SK-N-SH treated with all-trans-retinoic acid at 6 μM for 48 hours (cell line): ENCODE measurements around the gene P2RY6.

Source experiments
- BACH2 ChIP-seq: fragments of 250-450 bp; sonication (Bioruptor Pico); IDR thresholded peaks from 2 replicates; pipeline ENCODE4 v1.9.0; 2021; ENCODE audit warnings: mild to moderate bottlenecking, borderline replicate concordance
- CREB5 ChIP-seq: fragments of 250-450 bp; sonication (Bioruptor Pico); IDR thresholded peaks from 2 replicates; pipeline ENCODE4 v1.5.1; 2020; ENCODE audit warnings: low read depth, mild to moderate bottlenecking, moderate library complexity
- ESRRG ChIP-seq: fragments of 250-450 bp; sonication (Bioruptor Pico); IDR thresholded peaks from 2 replicates; pipeline ENCODE4 v1.6.1; 2021; ENCODE audit warnings: mild to moderate bottlenecking
- GLIS3 ChIP-seq: fragments of 250-450 bp; sonication (Bioruptor Pico); IDR thresholded peaks from 2 replicates; pipeline ENCODE4 v1.5.0; 2020; ENCODE audit warnings: mild to moderate bottlenecking, moderate library complexity
- ISL1 ChIP-seq: fragments of 250-450 bp; sonication (Bioruptor Pico); IDR thresholded peaks from 2 replicates; pipeline ENCODE4 v2.1.2; 2022; ENCODE audit warnings: mild to moderate bottlenecking, moderate library complexity
- OSR1 ChIP-seq: fragments of 250-450 bp; sonication (Bioruptor Pico); IDR thresholded peaks from 2 replicates; pipeline ENCODE4 v1.8.0; 2022; ENCODE audit warnings: moderate library complexity, mild to moderate bottlenecking, inconsistent platforms
- TCF4 ChIP-seq: fragments of 250-450 bp; sonication (Bioruptor Pico); IDR thresholded peaks from 2 replicates; pipeline ENCODE4 v1.8.0; 2021; ENCODE audit warnings: mild to moderate bottlenecking, moderate library complexity, borderline replicate concordance
- ZFP3 ChIP-seq: fragments of 250-450 bp; sonication (Bioruptor Pico); IDR thresholded peaks from 2 replicates; pipeline ENCODE4 v1.5.0; 2020; ENCODE audit warnings: mild to moderate bottlenecking, moderate library complexity
- ZNF565 ChIP-seq: fragments of 450-650 bp; formaldehyde crosslinking; conservative IDR thresholded peaks from 2 replicates; pipeline ENCODE4 v1.5.0; 2020; ENCODE audit warnings: low read depth, mild to moderate bottlenecking, moderate library complexity
- TF ChIP-seq, protein P1 (sequence below): fragments of 250-450 bp; sonication (Bioruptor Pico); IDR thresholded peaks from 2 replicates; pipeline ENCODE4 v1.8.0; 2020; ENCODE audit warnings: mild to moderate bottlenecking, moderate library complexity, borderline replicate concordance
- TF ChIP-seq, protein P2 (sequence below): fragments of 250-450 bp; sonication (Bioruptor Pico); IDR thresholded peaks from 2 replicates; pipeline ENCODE4 v1.5.0; 2020; ENCODE audit warnings: mild to moderate bottlenecking, moderate library complexity

DNA sequence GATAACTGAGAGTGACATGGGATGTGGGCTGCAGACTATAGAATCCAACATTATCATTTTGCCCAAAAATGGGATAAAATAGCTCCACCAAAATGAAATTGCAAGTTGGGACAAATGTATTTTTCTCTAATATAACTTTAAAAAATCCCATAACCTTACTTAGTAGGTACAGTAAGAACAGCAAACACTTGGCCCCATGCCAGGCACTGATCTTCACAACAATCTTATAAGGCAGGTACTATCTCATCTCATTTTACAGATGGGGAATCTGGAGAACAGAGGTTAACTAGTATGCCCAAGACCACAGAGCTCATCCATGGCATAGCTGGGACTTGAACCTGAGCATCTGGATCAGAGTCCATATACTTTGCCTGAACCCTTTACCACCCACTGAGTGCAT lies 22.5 kb downstream of the P2RY6 start:
- TF ChIP-seq ZFP3 (CRISPR knock-in tag) (no peak), ZNF565 (CRISPR knock-in tag) (no peak), CREB5 (CRISPR knock-in tag) (no peak), ISL1 (CRISPR knock-in tag) (no peak), TCF4 (CRISPR knock-in tag) (no peak), OSR1 (no peak), ESRRG (CRISPR knock-in tag) (no peak), BACH2 (no peak), GLIS3 (CRISPR knock-in tag) (no peak)
- TF ChIP-seq, protein P1, sequence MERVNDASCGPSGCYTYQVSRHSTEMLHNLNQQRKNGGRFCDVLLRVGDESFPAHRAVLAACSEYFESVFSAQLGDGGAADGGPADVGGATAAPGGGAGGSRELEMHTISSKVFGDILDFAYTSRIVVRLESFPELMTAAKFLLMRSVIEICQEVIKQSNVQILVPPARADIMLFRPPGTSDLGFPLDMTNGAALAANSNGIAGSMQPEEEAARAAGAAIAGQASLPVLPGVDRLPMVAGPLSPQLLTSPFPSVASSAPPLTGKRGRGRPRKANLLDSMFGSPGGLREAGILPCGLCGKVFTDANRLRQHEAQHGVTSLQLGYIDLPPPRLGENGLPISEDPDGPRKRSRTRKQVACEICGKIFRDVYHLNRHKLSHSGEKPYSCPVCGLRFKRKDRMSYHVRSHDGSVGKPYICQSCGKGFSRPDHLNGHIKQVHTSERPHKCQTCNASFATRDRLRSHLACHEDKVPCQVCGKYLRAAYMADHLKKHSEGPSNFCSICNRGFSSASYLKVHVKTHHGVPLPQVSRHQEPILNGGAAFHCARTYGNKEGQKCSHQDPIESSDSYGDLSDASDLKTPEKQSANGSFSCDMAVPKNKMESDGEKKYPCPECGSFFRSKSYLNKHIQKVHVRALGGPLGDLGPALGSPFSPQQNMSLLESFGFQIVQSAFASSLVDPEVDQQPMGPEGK: no peak
- TF ChIP-seq, protein P2, sequence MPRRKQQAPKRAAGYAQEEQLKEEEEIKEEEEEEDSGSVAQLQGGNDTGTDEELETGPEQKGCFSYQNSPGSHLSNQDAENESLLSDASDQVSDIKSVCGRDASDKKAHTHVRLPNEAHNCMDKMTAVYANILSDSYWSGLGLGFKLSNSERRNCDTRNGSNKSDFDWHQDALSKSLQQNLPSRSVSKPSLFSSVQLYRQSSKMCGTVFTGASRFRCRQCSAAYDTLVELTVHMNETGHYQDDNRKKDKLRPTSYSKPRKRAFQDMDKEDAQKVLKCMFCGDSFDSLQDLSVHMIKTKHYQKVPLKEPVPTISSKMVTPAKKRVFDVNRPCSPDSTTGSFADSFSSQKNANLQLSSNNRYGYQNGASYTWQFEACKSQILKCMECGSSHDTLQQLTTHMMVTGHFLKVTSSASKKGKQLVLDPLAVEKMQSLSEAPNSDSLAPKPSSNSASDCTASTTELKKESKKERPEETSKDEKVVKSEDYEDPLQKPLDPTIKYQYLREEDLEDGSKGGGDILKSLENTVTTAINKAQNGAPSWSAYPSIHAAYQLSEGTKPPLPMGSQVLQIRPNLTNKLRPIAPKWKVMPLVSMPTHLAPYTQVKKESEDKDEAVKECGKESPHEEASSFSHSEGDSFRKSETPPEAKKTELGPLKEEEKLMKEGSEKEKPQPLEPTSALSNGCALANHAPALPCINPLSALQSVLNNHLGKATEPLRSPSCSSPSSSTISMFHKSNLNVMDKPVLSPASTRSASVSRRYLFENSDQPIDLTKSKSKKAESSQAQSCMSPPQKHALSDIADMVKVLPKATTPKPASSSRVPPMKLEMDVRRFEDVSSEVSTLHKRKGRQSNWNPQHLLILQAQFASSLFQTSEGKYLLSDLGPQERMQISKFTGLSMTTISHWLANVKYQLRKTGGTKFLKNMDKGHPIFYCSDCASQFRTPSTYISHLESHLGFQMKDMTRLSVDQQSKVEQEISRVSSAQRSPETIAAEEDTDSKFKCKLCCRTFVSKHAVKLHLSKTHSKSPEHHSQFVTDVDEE (CRISPR knock-in tag): no peak
